Superior temporal gyrus (tissue), 1 donor: Measurements from ENCODE around the gene C19orf25.

Source experiments
- DNase-seq: peaks from one replicate; pipeline ENCODE4 v3.0.0-alpha.2; 2016; ENCODE audit errors: extremely low spot score

C19orf25 gene

DNA sequence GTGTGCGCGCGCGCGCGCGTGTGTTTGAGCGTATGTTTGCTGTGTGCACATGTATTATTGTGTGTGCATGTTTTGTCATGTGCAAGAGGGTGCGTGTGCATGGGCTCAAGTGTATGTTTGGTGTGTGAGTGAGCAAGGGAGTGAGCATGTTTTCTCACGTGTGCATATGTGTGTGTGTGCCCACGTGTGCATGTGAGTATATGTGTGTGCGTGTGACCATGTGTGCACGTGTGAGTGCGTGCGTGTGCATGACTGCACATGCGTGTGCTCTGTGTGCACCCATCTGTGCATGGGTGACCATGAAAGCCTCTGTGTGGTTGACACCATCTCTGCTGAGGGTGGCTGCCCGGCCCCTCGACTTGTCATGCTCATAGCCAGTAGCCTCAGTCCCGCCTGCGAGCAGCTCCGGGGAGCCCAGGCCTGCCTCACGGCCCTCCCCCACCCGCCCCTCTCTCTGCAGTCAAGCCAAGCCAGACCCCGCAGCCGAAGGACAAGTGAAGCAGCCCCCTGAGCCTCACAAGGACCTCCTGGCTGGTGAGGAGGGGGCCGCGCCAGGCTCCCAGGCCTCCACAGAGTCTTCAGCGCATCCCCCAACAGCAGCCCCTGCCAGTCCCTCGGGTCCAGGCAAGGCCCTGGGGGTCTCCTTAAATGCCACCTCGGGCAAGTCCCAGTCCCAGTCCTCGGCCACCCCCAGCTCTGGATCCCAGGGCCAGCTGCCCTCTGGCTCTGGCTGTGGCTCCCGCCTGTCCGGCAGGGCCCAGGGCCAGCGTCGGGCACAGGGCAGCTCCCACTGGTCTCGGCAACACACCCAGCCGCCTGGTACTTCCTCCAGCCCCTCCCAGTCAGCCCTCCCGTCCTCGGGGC lies 17.9 kb upstream of the C19orf25 start:
- DNase-seq, result no peak

- no peak for DNase-seq
Observed at GRCh38 chr19:1495799-1496713, 17.0 kb upstream of the C19orf25 start.

DNA sequence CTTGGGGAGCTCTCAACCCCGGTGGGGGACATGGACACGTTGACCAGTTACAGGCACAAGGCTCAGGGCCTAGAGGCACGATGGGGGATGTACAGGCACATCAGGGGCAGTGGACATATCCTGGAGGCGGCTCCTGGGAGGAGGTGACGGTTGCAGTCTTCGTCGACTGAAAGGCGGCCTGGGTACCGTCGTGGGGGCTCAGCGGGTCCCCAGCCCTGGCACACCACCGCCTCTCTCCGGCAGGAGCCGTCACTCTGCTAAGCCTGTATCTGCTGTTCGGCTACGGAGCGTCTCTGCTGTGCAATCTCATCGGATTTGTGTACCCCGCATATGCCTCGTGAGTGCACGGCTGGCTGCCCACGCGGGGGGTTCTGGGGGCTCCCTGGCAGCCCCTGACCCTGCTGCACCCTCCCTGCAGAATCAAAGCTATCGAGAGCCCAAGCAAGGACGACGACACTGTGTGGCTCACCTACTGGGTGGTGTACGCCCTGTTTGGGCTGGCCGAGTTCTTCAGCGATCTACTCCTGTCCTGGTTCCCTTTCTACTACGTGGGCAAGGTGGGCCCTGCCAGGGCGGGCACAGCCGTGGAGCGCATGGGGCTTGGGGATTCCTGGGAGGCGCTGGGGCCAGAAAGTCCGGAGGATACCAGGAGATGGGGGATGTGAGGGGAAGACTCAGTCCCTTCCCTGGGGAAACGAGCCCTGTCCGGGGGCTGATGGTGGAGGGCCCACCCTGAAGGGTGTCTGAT lies 16.2 kb upstream of the C19orf25 start:
- no peak for DNase-seq

GRCh38 chr19:1494115-1494815 lies 15.2 kb upstream of the C19orf25 start:
- DNase-seq, result no peak

- DNase-seq, result no peak
Observed at GRCh38 chr19:1492474-1493006, 13.5 kb upstream of the C19orf25 start.

DNA sequence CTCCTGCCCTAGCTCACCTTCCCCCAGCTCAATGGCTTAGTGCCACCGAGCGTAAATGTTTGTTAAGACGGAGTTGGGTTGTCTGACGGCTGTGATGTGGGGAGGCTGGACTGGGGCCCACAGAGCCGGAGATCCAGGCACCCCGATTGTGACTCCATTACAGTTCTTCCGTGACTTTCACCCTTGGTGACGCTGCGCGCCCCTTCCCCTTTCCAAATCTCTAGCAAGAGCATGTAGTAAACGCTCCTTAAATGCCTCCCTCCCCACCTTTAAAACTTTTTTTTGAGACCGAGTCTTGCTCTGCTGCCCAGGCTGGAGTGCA lies 12.8 kb upstream of the C19orf25 start:
- DNase-seq, result no peak

- DNase-seq, result no peak
Observed at GRCh38 chr19:1491114-1491848, 12.3 kb upstream of the C19orf25 start, which contains the start of gene REEP6. TSS of gene REEP6 (plus strand) at chr19:1491181. CDS start at chr19:1491270, 89 bp downstream.

DNA sequence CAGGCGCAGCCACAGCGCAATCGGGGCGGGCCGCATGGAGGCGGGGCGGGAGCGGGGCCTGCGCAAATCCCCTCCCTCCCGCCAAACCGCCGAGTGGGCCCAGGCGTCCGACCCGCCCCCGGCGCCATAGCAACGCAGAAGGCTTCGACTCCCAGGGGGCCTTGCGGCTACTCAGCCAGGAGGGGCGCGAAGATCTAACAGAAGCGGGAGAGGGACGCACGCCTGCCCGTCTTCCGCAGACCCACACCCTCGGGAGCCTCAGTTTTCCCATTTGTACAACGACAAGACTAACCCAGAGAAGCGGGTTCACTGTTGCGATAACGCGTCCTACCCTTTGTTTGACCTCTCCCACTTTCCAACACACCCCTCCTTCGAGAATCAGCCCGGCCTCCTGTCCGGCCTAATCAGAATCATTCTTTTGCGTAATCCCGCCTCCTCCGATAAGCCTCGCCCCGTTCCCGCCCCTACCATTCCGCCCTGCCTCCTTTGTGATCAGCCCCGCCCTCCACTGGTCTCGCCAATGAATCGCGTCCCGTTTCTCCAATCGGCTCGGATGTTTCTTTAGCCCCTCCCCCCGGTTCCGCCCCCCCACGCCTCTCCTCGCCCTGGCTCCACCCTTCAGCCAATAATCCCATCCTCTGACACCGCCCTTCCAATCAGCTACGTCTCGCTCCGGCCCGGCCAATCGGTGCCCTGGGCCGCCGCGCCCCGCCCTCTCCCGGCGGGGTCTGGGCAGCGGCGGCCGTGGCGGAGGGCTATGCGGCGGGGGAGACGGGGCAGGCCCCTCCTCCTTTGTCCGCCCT lies 11.5 kb upstream of the C19orf25 start, which contains the start of gene PCSK4:
TSS of gene PCSK4 (minus strand) at position 40 of the 803 bp plus-strand sequence. CDS start at position 36, 4 bp downstream.
- DNase-seq, result peak; percentile 98

DNA sequence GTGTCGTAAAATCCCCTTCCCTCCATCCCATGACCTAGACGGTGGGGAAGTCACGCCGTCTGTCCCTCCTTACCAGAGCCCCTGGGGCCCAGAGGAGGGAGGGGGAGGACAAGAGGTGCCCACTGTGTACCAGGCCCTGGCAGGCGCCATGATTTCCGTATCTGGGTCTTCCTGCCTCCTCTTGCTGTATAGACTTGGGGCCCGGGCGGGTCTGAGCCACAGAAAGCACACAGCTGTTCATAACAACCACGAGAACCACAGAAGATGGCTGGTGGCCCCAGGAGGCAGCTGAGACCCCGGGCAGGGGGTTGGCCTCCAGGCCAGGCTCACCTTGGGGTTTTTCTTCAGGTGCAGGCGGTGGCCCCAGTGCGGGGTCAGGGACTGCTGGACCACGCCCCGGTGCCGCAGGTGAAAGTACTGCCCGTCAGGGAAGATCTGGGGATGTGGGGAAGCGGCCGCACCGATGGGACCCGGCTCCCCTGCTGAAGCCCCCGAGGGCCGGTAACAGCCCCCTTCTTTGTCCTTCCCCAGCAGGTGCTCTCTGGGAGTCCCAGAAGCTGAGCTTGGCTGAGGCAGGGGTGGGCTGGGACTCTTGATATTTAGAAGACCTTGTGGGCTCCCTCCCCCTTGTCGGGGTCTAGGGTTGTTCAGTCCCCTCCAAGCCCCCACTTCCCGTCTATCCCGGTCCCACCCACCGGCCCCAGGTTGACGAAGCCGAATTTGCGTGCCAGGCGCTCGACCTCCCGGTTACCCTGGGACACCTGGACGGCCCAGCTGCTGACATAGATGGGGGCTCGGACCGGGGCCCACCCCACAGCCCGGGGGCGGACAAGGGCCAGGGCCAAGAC lies 10.7 kb upstream of the C19orf25 start:
- DNase-seq, result no peak

DNA sequence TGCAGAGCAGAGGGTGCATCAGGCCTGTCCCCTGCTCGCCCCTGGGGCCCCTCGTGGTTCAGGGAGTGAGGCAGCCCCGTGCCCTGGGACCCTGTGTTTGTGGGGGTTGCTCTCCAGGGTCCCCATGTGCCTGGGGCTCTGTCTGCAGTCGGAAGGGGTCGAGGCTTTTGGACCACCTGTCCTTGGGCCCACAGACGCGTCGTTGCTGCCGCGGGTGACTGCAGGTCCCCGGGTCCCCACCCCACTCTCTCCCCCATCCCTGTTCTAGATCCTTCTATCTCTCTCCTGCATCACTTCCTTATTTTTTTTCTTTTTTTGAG lies 9.2 kb upstream of the C19orf25 start:
- DNase-seq, result no peak

DNA sequence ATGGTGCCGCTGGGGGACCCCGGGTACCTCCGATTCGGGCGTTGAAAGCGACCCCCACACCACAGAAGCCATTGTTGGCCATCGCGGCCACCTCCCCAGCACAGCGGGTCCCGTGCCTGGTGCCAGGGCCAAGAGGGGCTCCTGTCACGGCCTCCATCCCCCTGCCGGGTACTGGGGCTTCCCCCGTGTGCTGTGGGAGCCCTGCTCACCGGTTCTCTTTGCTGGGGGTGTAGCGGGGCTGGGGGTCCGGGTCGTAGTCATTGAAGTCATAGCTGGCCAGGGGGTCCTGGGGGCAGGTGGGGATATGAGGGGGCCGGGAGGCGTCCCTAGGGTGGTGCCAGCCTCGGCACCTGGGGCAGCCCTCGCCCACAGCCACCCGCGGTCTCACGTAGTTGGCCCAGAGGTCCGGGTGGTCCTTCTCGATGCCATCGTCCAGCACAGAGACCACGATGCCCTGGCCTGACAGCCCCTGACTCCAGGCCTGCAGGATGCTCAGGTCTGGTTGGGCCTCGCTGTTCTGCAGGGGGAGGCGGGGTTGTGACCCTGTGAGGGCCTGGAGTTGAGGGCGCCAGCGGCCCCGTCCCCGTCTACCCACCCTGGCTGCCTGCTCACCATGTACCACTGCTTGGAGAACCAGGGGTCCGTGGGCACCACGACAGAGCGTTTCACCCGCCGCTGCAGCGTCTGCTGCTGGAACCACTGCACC lies 8.7 kb upstream of the C19orf25 start:
- no peak for DNase-seq

DNA sequence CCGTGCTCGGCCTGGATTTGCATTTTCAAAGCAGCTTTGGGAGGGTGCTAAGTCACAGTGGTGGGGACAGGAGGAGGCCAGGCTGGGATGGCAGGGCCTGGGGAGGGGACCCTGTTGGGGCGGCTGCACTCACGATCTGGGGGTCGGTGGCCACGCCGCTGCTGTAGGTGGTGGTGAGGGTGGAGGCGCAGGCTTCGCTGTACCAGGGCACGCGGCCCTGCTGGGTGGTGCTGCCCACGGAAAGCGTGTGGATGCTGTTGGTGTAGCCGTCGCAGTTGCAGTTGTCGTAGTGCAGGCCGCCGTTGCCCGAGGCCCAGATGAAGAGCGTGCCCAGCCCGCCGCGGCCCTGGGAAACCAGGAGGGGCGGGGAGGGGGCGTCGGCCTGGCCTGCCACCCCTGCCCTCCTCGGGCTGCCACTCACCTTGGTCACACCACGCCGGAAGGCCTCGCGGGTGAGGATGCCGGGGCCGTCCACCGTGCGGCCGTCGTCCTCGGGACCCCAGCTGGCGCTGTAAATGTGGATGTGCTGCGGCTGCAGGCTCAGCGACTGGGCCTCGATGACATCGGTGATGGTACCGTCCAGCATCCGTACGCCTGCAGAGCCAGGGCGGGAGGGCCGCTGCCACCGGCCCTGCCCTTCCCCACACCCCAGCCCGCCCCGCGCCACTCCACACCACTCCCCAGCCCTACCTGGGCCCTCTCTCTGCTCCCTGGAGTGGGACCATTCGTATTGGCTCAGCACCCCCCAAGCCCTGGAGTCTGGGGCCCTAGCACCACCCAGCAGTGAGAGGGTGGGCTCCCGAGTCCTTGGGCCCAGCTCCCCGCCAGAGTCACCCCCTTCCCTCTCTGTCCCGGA lies 7.9 kb upstream of the C19orf25 start:
- DNase-seq, result no peak

DNA sequence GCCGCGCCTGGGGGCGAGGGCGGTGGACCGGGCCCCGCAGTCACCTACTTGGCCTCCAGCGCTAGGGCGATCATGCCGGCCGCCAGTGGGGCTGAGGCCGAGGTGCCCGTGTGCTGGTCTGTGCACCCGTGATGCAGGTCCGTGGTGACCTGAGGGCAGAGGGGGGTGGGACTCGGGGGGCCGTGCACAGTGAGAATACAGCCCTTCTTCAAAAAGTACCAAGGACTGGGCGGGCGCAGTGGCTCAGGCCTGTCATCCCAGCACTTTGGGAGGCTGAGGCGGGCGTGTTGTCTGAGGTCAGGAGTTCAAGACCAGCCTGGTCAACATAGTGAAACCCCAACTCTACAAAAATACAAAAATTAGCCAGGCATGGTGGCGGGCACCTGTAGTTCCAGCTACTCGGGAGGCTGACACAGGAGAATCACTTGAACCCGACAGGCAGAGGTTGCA lies 5.0 kb upstream of the C19orf25 start:
- no peak for DNase-seq

- DNase-seq, result no peak
Observed at GRCh38 chr19:1483131-1483978, 4.3 kb upstream of the C19orf25 start.

DNA sequence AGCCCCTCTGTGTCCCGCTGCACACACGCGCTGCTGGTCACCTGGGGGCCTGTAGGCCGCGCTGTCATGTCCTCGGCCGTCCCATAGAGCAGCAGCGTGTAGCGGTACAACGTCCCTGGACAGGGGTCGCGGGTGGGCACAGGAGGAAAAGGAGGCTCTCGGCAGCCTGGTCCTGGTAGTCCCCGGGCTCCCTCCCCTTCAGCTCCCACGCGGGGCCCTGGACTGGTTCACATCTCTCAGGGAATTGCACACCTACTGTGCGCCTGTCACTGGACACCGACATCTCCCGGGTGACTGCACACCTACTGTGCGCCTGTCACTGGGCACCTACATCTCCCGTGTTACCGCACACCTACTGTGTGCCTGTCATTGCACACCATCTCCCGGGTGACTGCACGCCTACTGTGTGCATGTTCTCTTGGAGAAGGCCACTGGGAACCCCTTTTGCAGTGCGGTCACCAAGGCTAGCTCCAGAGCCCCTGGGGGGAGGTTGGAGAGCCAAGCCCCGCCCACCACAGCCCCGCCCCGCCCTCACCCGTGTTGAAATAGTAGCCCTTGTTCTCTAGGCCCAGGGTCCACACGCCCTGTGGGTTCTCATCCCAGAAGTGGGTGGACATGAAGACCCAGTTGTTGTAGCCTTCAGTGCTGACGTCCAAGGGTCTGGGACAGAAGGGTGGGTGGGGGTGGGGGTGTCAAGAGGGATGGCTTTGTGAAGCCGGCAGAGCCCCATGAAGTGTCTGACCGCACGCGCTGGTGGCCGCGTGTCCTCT lies 3.5 kb upstream of the C19orf25 start:
- no peak for DNase-seq
